Panc1 (cell line): ENCODE measurements around the gene EML6. TPM values are rescaled to one million over a fixed set of nuclear protein-coding genes. Genes with fewer than 3 reads are reported as not detected.

Source experiments
- ATAC-seq: fragments of 200-7000 bp; cut with Tn5 transposase; 2 replicates; pipeline ENCODE4 v1.9.1; 2020; ENCODE audit warnings: mild to moderate bottlenecking, moderate library complexity
- BruUV-seq: library from RNA; stranded (reverse); fragments of 400-500 nt; replicated peaks from 2 replicates; lab custom pipeline; 2021; lab: Mats Ljungman, UMichigan
- CTCF ChIA-PET: fragments of 300-600 bp; sonication (Branson Sonifier 250); formaldehyde crosslinking; loops from one replicate; lab custom pipeline; 2022; ENCODE audit warnings: antibody characterized with exemption; lab: Charles Lee
- POLR2A ChIA-PET: fragments of 300-600 bp; sonication (Branson Sonifier 250); formaldehyde crosslinking; loops from one replicate; lab custom pipeline; 2022; ENCODE audit warnings: antibody characterized with exemption; lab: Charles Lee
- DNase-seq: peaks from one replicate; pipeline ENCODE4 v3.0.0-alpha.2; 2010; ENCODE audit warnings: low read depth, low spot score
- H3K27ac ChIP-seq: 2 replicates; pipeline ENCODE4 v1.5.1; 2011; ENCODE audit warnings: mild to moderate bottlenecking, low read length, inconsistent platforms
- H3K27me3 ChIP-seq: fragments of 200-500 bp; sonication (Bioruptor generic); 2 replicates; pipeline ENCODE4 v1.6.0; 2014; ENCODE audit warnings: low read length, inconsistent platforms; ENCODE audit not compliant: control insufficient read depth, insufficient read depth
- H3K36me3 ChIP-seq: fragments of 200-500 bp; sonication (Bioruptor generic); 2 replicates; pipeline ENCODE4 v1.5.1; 2014; ENCODE audit warnings: inconsistent platforms, mild to moderate bottlenecking, low read length, moderate library complexity; ENCODE audit not compliant: control insufficient read depth, insufficient read depth
- H3K4me1 ChIP-seq: 2 replicates; pipeline ENCODE4 v1.5.1; 2011; ENCODE audit warnings: inconsistent platforms, mild to moderate bottlenecking, low read length, moderate library complexity; ENCODE audit not compliant: control insufficient read depth, insufficient read depth
- H3K4me3 ChIP-seq, 2 experiments: 2 replicates each; pipeline ENCODE4 v1.5.1; 2011 to 2012; ENCODE audit warnings: low read depth in 2 of 2, low read length in 2 of 2, mild to moderate bottlenecking in 2 of 2, inconsistent platforms in 1 of 2, moderate library complexity in 1 of 2
- H3K9me3 ChIP-seq: fragments of 200-500 bp; sonication (Bioruptor generic); 2 replicates; pipeline ENCODE4 v1.5.1; 2014; ENCODE audit warnings: low read depth, mild to moderate bottlenecking, inconsistent platforms, low read length, moderate library complexity; ENCODE audit not compliant: control insufficient read depth, insufficient read depth
- POLR2AphosphoS5 ChIP-seq: IDR thresholded peaks from 2 replicates; pipeline ENCODE4 v1.6.1; 2012; ENCODE audit warnings: mild to moderate bottlenecking, low read depth, low read length, moderate library complexity
- SIN3A ChIP-seq: IDR thresholded peaks from 2 replicates; pipeline ENCODE4 v1.6.1; 2012; ENCODE audit warnings: low read depth, mild to moderate bottlenecking, low read length, moderate library complexity, borderline replicate concordance; ENCODE audit not compliant: insufficient read depth
- TCF7L2 ChIP-seq: IDR thresholded peaks from 2 replicates; pipeline ENCODE4 v1.6.1; 2011; ENCODE audit warnings: mild to moderate bottlenecking, low read depth, low read length, inconsistent platforms
- in situ Hi-C: cut with HindIII; loops from 2 replicates; pipeline ENCODE4 v1.10.0; 2016; ENCODE audit warnings: low sequenced_read_pairs, low pct_unique_long_range_greater_than_20kb
- intact Hi-C: fragments of 100-400 bp; cut with micrococcal nuclease; formaldehyde crosslinking; loops from one replicate; pipeline ENCODE4 v1.10.0; 2022; ENCODE audit not compliant: unreplicated experiment
- total RNA-seq: library from RNA; stranded (reverse); gene quantifications from one replicate; pipeline ENCODE4 v1.2.1, GENCODE V29; 2021; ENCODE audit not compliant: unreplicated experiment
- TF ChIP-seq, protein P1 (sequence below): fragments of 450-650 bp; IDR thresholded peaks from 2 replicates; pipeline ENCODE4 v1.5.1; 2017; ENCODE audit warnings: mild to moderate bottlenecking
- TF ChIP-seq, protein P2 (sequence below), 2 experiments: IDR thresholded peaks; 2 replicates each; pipeline ENCODE4 v1.6.1; 2011 to 2012; ENCODE audit warnings: low read depth in 2 of 2, control low read depth in 1 of 2, low read length in 1 of 2, mild to moderate bottlenecking in 1 of 2, moderate library complexity in 1 of 2; ENCODE audit not compliant: insufficient read depth in 1 of 2

Gene EML6
- total RNA-seq, 1 experiment from 2014 or later, result 6.3 TPM

DNA sequence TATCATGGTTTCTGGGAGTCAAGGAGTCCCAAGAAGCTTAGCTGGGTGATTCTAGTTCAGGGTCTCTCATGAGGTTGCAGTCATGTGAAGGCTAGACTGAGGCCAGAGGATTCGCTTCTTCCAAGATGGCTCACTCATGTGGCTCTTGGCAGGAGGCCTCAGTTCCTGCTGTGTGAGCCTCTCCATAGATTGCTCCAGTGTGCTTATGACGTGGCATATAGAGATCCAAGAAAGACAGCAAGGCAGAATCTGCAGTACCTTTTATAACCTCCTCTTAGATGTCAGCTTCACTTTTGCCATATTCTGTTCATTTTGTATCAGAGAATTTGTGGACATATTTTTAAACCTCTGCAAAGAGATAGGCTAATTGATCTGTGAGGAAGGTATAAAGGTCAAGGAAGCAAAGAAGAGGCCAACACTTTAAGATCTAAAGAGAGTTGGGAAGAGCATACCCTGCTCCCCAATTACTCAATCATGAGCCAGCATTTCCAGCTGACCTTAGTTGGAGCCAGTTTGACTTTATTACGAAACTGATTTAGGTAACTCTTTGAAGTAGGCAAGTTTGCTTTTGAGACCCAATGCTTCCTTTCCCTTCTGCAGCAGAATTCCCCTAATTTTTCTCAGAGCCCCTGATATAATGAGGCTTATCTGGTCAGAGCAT, 134.7 kb downstream of the EML6 start:
- intact Hi-C loops (no loop called here), in situ Hi-C loops (no loop called here)
- Histone ChIP-seq H3K4me3 (no peak overlapping the region), H3K4me1 (no peaks in the 10 kb centered on the region), H3K9me3 (no peaks in the 10 kb centered on the region), H3K36me3 (no peaks in the 10 kb centered on the region), H3K27ac (no peak overlapping the region), H3K27me3 (no peaks in the 10 kb centered on the region)
- TF ChIP-seq, protein P1, sequence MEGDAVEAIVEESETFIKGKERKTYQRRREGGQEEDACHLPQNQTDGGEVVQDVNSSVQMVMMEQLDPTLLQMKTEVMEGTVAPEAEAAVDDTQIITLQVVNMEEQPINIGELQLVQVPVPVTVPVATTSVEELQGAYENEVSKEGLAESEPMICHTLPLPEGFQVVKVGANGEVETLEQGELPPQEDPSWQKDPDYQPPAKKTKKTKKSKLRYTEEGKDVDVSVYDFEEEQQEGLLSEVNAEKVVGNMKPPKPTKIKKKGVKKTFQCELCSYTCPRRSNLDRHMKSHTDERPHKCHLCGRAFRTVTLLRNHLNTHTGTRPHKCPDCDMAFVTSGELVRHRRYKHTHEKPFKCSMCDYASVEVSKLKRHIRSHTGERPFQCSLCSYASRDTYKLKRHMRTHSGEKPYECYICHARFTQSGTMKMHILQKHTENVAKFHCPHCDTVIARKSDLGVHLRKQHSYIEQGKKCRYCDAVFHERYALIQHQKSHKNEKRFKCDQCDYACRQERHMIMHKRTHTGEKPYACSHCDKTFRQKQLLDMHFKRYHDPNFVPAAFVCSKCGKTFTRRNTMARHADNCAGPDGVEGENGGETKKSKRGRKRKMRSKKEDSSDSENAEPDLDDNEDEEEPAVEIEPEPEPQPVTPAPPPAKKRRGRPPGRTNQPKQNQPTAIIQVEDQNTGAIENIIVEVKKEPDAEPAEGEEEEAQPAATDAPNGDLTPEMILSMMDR, result no peak
- TF ChIP-seq POLR2AphosphoS5 (no peak), SIN3A (no peak), TCF7L2 (no peak)
- TF ChIP-seq, protein P2, sequence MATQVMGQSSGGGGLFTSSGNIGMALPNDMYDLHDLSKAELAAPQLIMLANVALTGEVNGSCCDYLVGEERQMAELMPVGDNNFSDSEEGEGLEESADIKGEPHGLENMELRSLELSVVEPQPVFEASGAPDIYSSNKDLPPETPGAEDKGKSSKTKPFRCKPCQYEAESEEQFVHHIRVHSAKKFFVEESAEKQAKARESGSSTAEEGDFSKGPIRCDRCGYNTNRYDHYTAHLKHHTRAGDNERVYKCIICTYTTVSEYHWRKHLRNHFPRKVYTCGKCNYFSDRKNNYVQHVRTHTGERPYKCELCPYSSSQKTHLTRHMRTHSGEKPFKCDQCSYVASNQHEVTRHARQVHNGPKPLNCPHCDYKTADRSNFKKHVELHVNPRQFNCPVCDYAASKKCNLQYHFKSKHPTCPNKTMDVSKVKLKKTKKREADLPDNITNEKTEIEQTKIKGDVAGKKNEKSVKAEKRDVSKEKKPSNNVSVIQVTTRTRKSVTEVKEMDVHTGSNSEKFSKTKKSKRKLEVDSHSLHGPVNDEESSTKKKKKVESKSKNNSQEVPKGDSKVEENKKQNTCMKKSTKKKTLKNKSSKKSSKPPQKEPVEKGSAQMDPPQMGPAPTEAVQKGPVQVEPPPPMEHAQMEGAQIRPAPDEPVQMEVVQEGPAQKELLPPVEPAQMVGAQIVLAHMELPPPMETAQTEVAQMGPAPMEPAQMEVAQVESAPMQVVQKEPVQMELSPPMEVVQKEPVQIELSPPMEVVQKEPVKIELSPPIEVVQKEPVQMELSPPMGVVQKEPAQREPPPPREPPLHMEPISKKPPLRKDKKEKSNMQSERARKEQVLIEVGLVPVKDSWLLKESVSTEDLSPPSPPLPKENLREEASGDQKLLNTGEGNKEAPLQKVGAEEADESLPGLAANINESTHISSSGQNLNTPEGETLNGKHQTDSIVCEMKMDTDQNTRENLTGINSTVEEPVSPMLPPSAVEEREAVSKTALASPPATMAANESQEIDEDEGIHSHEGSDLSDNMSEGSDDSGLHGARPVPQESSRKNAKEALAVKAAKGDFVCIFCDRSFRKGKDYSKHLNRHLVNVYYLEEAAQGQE (IDR thresholded peaks at IDR 0.05; ENCODE audit: insufficient read depth in 1 of 2, low read depth in 2 of 2, low read length in 1 of 2), result no peak
- CTCF ChIA-PET, result no interaction called here
- no peak for ATAC-seq
- no peak for DNase-seq
- no TSS peak for BruUV-seq
- POLR2A ChIA-PET, result no interaction called here

DNA sequence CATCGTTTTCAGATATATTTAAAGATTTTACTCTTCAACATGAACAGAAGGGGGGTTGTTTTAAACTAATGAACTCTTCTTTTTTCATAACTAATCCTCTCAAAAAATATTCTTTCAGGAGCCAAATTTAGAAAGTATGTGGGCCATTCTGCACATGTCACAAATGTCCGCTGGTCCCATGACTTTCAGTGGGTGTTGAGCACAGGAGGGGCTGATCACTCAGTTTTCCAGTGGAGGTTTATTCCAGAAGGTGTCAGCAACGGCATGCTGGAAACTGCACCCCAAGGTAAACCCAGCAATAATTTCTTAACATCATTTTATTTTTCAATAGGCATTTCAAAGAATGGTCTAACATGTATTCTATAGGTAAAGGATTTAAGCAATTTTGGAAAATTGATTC, 136.0 kb downstream of the EML6 start:
- TF ChIP-seq, protein P1, result 0 out of 2 replicates have a peak, but pooled peaks have one; percentile 20
- no peak for TF ChIP-seq POLR2AphosphoS5
- in situ Hi-C loops, result no loop called here
- Histone ChIP-seq H3K4me3 (no peak overlapping the region), H3K4me1 (no peaks in the 10 kb centered on the region), H3K27ac (no peak overlapping the region), H3K9me3 (no peaks in the 10 kb centered on the region), H3K36me3 (no peaks in the 10 kb centered on the region), H3K27me3 (no peaks in the 10 kb centered on the region)
- ChIA-PET CTCF (no interaction called here), POLR2A (no interaction called here)
- BruUV-seq, result no TSS peak
- DNase-seq (no peak), ATAC-seq (no peak)
- intact Hi-C loops, result no loop called here
